ENCODE results near the gene NUDT3.
"Not testable (repeated sequence)": the region's sequence is repeated elsewhere in the genome, so short reads cannot be mapped to it uniquely, and the experiment has no call there.

The NUDT3 gene

GRCh38 chr6:34365781-34366638 lies 26.5 kb downstream of the NUDT3 start:
- DNase-seq: not testable (repeated sequence)

GRCh38 chr6:34363681-34364075 lies 28.8 kb downstream of the NUDT3 start:
- DNase-seq: not testable (repeated sequence)

GRCh38 chr6:34362909-34363680 lies 29.4 kb downstream of the NUDT3 start:
- no peak for DNase-seq

GRCh38 chr6:34362176-34362575 lies 30.3 kb downstream of the NUDT3 start:
- DNase-seq: no peak

- DNase-seq: no peak
Observed at GRCh38 chr6:34360556-34360955, 31.9 kb downstream of the NUDT3 start.

- no peak for DNase-seq
Observed at GRCh38 chr6:34359418-34360158, 32.9 kb downstream of the NUDT3 start.

- peak; percentile 66 for DNase-seq
Observed at GRCh38 chr6:34358389-34358905, 34.0 kb downstream of the NUDT3 start.

- no peak for DNase-seq
Observed at GRCh38 chr6:34357937-34358336, 34.5 kb downstream of the NUDT3 start.

GRCh38 chr6:34355889-34356288 lies 36.6 kb downstream of the NUDT3 start:
- no peak for DNase-seq

GRCh38 chr6:34354230-34354629 lies 38.2 kb downstream of the NUDT3 start:
- not testable (repeated sequence) for DNase-seq

GRCh38 chr6:34353530-34353929 lies 38.9 kb downstream of the NUDT3 start:
- DNase-seq: not testable (repeated sequence)

- no peak for DNase-seq
Observed at GRCh38 chr6:34352305-34352937, 40.0 kb downstream of the NUDT3 start.

GRCh38 chr6:34350934-34351217 lies 41.6 kb downstream of the NUDT3 start:
- DNase-seq: no peak

GRCh38 chr6:34350137-34350933 lies 42.1 kb downstream of the NUDT3 start:
- no peak for DNase-seq

- DNase-seq: no peak
Observed at GRCh38 chr6:34349211-34349610, 43.3 kb downstream of the NUDT3 start.

- DNase-seq: no peak
Observed at GRCh38 chr6:34347303-34347702, 45.2 kb downstream of the NUDT3 start.

GRCh38 chr6:34346175-34347119 lies 46.0 kb downstream of the NUDT3 start:
- DNase-seq: no peak

- no peak for DNase-seq
Observed at GRCh38 chr6:34343806-34344205, 48.7 kb downstream of the NUDT3 start.

- no peak for DNase-seq
Observed at GRCh38 chr6:34342247-34342646, 50.2 kb downstream of the NUDT3 start.

- no peak for DNase-seq
Observed at GRCh38 chr6:34341481-34341971, 50.9 kb downstream of the NUDT3 start.
